Stimulated activated CD8-positive, alpha-beta memory T cell treated with anti-CD3 and anti-CD28 coated beads, Interleukin-15, amount 100 ng/mL, for 48 hours (primary cell): Measurements from ENCODE around the gene SLFN14.
"Not testable (repeated sequence)": the region's sequence is repeated elsewhere in the genome, so short reads cannot be mapped to it uniquely, and the experiment has no call there.

Experiments
- DNase-seq, 2 donors: peaks; one replicate each; pipeline ENCODE4 v3.0.0-alpha.2; 2020; ENCODE audit warnings: low read depth in 2 of 2

Gene SLFN14

GRCh38 chr17:35560703-35561102 is at the start of gene SLFN14:
Gene SLFN14 (minus strand): TSS chr17:35560819. CDS start chr17:35558062, 2,757 bp downstream.
- DNase-seq: no peak

GRCh38 chr17:35609831-35610230 is 49.2 kb upstream of the SLFN14 start:
- DNase-seq: no peak

- no peak for DNase-seq
Measured at GRCh38 chr17:35607239-35607847, 46.7 kb upstream of the SLFN14 start.

GRCh38 chr17:35605678-35606077 is 45.1 kb upstream of the SLFN14 start:
- no peak for DNase-seq

- DNase-seq: no peak
Measured at GRCh38 chr17:35603674-35604073, 43.1 kb upstream of the SLFN14 start.

GRCh38 chr17:35597604-35598003 is 37.0 kb upstream of the SLFN14 start:
- no peak for DNase-seq

- DNase-seq: no peak
Measured at GRCh38 chr17:35596530-35597233, 36.1 kb upstream of the SLFN14 start.

- no peak for DNase-seq
Measured at GRCh38 chr17:35596072-35596471, 35.5 kb upstream of the SLFN14 start.

- DNase-seq: no peak
Measured at GRCh38 chr17:35588196-35588920, 27.7 kb upstream of the SLFN14 start.

- peak; percentile 89 for DNase-seq
Measured at GRCh38 chr17:35587074-35587961, 26.7 kb upstream of the SLFN14 start, which contains the start of gene AP2B1. Gene AP2B1 (plus strand): TSS chr17:35587322. CDS start chr17:35594031, 6,709 bp downstream.

GRCh38 chr17:35586569-35587073 is 26.0 kb upstream of the SLFN14 start:
- DNase-seq: no peak

GRCh38 chr17:35584061-35584460 is 23.4 kb upstream of the SLFN14 start:
- no peak for DNase-seq

GRCh38 chr17:35578929-35579432 is 18.4 kb upstream of the SLFN14 start:
- no peak for DNase-seq

- DNase-seq: peak; percentile 75 to 82
Measured at GRCh38 chr17:35578197-35578928, 17.7 kb upstream of the SLFN14 start, which contains the start of gene PEX12. Gene PEX12 (minus strand): TSS chr17:35578571. CDS start chr17:35578021, 550 bp downstream.

GRCh38 chr17:35577830-35578196 is 17.2 kb upstream of the SLFN14 start:
- no peak for DNase-seq

- DNase-seq: no peak
Measured at GRCh38 chr17:35575759-35576158, 15.1 kb upstream of the SLFN14 start.

GRCh38 chr17:35569405-35569804 is 8.8 kb upstream of the SLFN14 start:
- DNase-seq: no peak

GRCh38 chr17:35568561-35568960 is 7.9 kb upstream of the SLFN14 start:
- DNase-seq: peak; percentile 17 to 25

- no peak for DNase-seq
Measured at GRCh38 chr17:35566968-35567367, 6.3 kb upstream of the SLFN14 start.

- not testable (repeated sequence) for DNase-seq
Measured at GRCh38 chr17:35563181-35563580, 2.6 kb upstream of the SLFN14 start.
